ENCODE data around the gene HLA-DPA1.

- TF ChIP-seq CTCF (IDR thresholded peaks at IDR 0.05) (no peak), POLR2A (IDR thresholded peaks at IDR 0.05) (no peak)
Measured at GRCh38 chr6:33017694-33018353, 55.6 kb downstream of the HLA-DPA1 start.

Measured in Peyer's patch (tissue), 4 donors.